ENCODE data around the gene POC1B.

DNA sequence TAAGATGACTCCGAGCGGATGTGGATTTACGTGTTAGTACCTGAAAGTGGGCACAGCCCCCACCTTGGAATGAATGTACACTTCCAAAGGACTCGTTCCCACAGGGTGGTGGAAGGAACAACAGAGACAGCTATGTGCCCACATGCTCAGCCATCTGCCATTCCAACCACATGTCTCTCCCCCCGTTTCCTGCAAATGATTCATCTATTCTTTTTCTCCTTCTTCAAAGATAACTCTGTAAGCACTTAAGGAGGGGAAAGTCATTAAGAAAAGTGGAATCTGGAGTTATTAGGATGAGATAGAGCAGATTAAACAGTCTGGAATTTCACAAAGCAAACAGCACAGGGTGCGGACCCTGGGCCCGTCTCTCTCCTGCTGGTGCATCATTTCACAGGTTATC is 155.0 kb downstream of the POC1B start:
- TF ChIP-seq CTCF (IDR thresholded peaks at IDR 0.05; ENCODE audit: low read depth, low read length) (no peak), POLR2A (IDR thresholded peaks at IDR 0.05; ENCODE audit: extremely low read depth, insufficient read length) (no peak)

Measured in NB4 (cell line).